COLO668 (cell line): ENCODE measurements around the gene UGGT2.

Experiments used
- DNase-seq: peaks from one replicate; lab custom pipeline; 2025; ENCODE audit not compliant: unreplicated experiment; lab: John Stamatoyannopoulos, UW

Gene UGGT2, protein sequence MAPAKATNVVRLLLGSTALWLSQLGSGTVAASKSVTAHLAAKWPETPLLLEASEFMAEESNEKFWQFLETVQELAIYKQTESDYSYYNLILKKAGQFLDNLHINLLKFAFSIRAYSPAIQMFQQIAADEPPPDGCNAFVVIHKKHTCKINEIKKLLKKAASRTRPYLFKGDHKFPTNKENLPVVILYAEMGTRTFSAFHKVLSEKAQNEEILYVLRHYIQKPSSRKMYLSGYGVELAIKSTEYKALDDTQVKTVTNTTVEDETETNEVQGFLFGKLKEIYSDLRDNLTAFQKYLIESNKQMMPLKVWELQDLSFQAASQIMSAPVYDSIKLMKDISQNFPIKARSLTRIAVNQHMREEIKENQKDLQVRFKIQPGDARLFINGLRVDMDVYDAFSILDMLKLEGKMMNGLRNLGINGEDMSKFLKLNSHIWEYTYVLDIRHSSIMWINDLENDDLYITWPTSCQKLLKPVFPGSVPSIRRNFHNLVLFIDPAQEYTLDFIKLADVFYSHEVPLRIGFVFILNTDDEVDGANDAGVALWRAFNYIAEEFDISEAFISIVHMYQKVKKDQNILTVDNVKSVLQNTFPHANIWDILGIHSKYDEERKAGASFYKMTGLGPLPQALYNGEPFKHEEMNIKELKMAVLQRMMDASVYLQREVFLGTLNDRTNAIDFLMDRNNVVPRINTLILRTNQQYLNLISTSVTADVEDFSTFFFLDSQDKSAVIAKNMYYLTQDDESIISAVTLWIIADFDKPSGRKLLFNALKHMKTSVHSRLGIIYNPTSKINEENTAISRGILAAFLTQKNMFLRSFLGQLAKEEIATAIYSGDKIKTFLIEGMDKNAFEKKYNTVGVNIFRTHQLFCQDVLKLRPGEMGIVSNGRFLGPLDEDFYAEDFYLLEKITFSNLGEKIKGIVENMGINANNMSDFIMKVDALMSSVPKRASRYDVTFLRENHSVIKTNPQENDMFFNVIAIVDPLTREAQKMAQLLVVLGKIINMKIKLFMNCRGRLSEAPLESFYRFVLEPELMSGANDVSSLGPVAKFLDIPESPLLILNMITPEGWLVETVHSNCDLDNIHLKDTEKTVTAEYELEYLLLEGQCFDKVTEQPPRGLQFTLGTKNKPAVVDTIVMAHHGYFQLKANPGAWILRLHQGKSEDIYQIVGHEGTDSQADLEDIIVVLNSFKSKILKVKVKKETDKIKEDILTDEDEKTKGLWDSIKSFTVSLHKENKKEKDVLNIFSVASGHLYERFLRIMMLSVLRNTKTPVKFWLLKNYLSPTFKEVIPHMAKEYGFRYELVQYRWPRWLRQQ (N-terminal part only)

GRCh38 chr13:96053003-96053703 is at the start of gene UGGT2:
Gene UGGT2, minus strand, starts transcription at chr13:96053401. Its CDS starts 89 bp downstream, at chr13:96053312.
- peak; percentile 99 for DNase-seq

DNA sequence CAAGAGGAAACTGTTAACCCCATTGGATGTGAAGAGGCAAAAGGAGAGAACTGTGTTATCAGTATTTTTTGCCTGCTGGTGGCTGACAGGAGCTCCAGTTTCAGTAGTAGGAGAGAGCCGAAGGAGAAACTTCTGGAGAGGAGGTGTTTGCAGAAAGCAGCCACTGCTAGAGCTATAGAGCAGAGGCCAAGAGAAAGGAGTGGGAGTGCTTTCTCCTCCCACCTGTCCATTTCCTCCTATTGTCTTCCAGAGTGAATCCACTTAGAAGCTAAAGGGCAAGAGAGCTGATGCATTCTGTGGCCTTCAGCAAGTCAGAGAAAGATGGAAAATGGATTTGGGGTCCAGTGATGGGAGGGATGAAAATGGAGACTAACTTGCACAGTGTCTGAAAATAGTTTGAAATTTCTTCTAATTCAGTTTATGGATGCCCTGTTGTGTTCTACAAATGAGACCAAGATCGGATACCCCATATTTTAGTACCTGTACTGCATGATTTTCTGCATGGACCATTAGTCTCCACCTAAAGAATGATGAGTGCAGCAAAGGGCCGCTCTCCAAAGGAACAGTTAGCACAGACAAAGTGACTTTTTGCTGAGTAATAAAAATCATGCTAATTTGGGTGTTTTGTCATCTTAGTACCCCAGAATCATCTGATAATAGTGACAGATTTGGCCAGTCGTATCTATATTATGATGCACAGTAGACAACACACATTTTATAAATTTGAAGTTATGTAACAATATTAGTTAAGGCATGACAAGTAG is 47.4 kb upstream of the UGGT2 start:
- no peak for DNase-seq

DNA sequence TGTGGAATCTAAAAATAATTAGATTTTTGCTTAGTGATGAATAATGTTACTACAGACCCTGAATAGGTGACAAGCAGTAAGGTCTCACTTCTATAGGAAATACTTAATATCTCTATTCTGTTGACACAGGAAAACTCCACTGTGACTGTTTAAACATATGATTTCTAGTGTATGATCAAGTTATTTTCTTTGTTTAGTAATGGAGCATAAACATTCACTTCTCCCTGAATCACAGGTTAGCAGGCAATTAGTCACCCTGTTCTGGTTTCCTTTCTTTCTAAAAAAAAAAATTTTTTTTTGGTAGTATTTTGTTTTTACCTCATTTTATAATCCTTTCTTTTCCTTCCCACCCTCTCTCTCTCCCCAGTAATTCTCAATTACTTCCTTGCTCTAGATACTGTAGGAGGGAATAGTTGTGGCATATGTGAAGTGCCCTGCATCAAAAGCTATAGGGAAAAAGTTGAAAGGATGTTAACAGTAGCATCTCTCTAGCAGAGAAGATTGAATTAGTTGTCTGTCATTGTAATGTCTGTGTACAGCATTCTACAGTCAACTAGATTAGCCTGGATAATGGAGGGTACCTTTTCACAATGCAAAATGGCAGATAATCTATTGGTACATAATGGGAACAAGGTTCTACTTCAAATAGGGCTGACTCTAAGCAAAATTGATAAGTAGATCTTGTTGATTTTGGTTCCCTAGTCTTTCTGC is 40.2 kb upstream of the UGGT2 start:
- DNase-seq, result no peak

GRCh38 chr13:96091164-96092117 is 38.2 kb upstream of the UGGT2 start:
- peak; percentile 79 for DNase-seq

GRCh38 chr13:96090240-96091101 is 37.3 kb upstream of the UGGT2 start:
- peak; percentile 93 for DNase-seq

GRCh38 chr13:96089749-96090239 is 36.6 kb upstream of the UGGT2 start, which contains the start of gene HS6ST3:
Gene HS6ST3, plus strand, starts transcription at chr13:96090107.
- DNase-seq, result peak; percentile 91

GRCh38 chr13:96089139-96089538 is 35.9 kb upstream of the UGGT2 start:
- no peak for DNase-seq

GRCh38 chr13:96086736-96087135 is 33.5 kb upstream of the UGGT2 start:
- no peak for DNase-seq

DNA sequence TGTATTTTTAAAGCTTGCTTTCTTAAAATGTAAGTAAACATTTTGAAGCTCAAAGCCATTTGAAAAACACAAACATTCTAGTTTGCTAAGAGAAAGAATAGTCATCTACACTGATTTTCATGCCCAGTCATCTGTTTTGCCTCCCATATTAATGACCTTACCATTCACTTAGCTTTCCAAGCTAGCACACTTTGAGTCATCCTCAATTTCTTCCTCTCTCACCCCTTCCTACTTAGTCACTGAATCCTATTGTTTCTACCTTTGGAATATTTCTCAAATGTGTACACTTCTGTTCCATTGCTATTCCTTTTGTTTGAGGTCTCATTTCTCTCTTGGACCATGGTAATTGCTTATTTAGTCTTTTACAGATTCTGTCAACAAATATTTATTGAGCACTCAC is 29.4 kb upstream of the UGGT2 start:
- DNase-seq, result no peak

- no peak for DNase-seq
Observed at GRCh38 chr13:96081888-96082287, 28.7 kb upstream of the UGGT2 start.

DNA sequence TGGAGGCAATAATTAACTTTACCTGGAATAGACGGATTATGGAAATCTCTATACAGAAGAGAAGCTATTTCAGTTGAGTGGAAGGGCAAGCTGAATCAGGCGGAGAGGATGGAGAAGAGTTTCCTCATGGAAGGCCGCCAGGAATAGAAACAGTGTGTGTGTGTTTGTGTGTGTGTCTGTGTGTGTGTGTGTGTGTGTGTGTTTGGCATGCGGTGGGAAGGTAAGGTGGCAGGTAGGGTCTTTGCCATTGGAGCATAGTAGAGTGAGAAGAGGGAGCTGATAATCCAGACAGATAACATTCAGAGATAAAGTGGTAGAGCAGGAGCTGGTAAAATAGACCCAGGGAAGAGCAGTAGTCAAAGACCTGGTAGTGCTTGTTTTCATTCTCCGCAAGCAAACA is 27.5 kb upstream of the UGGT2 start:
- no peak for DNase-seq

DNA sequence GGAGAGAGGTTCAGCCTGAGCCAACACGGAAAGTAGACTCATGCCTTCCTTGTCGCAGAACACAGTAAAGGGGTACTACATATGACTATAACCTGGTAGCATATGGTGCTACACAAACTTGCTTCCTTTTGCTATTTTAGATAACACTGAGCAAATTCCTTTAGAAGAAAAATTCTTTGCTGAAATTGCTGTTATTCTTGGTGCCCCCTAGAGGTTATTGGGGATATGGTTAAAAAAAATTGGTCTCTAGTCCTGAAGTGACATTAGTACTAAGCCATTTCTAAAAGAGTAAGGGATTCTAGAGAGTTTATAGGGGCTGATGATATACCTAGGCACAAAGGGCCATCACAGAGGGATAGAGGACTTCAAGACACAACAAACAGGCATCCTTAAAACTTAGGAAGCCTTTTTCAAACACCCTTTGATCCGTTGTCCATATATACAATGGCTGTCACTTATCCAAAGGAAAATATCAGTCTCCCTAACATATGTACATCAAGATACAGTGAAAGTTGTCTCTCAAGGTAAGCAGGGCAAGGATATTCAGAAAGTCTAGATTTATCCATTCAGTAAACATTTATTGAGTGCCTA is 22.8 kb upstream of the UGGT2 start:
- DNase-seq, result no peak

GRCh38 chr13:96072392-96072791 is 19.2 kb upstream of the UGGT2 start:
- no peak for DNase-seq

DNA sequence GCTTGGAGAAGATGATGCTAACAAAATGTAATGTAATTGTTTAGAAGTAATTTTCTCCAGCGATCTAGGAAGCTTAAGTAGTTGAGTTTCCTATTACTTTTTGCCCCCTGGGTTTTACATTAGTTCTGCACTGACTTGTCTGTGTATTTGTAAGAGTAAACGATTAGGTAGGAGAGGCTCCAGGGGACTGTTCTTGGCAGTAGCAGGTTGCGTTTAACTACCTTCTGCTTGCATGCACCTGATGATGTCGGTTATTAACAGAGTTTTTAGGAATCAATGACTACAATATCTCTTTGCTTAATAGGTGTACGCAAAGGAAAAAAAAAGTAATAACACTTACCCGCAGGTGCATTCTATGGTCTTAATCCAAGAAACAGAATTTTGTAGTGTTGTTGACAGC is 18.3 kb upstream of the UGGT2 start:
- DNase-seq, result no peak

DNA sequence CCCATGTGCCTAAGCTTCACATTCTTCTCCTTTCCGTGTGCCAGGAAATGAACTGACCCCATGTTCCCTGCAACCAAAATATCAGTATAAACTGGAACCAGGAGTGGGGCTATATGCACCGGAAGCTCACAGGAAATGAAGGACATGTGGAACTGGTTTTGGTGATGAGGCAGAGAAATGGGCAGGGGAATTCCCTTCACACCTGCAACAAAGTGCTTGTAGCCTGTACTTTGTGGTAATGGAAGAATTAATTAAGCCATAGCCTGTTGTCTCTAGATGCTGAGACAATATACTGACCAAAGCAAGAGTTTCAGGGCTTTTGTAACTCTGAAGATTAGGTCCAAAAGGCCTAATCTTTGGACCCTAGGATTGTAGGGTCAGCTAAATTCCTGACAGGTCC is 15.5 kb upstream of the UGGT2 start:
- no peak for DNase-seq

GRCh38 chr13:96065849-96066248 is 12.6 kb upstream of the UGGT2 start:
- no peak for DNase-seq

DNA sequence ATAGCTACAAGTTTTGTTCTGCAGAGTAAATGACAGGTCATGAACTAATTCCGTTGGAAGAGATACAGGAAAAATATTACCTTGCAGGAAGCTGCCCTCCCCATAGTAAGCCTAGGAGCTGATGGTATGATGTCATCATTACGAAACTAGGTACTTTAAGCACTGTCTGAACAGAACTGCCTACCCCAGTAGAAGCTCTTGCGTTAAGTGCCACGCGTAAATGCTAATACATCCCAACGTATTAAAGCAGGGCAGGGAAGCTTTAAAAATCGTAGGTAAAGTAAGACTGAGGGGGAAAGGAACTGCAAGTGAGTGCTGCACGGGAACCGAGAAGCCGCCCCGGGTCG is 572 bp downstream of the UGGT2 start:
- DNase-seq, result no peak
